Neural progenitor cell (in vitro differentiated cells): ENCODE data around the gene CPXM2. TPM values are rescaled to one million over a fixed set of nuclear protein-coding genes. Genes with fewer than 3 reads are reported as not detected.

ENCODE experiments used
- DNase-seq: peaks from one replicate; pipeline ENCODE4 v3.0.0-alpha.2; 2016; ENCODE audit warnings: low spot score
- H2AFZ ChIP-seq: fragments of 200-600 bp; sonication (generic); replicated peaks from 2 replicates; pipeline ENCODE4 v1.6.1; 2016; ENCODE audit warnings: antibody characterized with exemption
- H3F3A ChIP-seq: fragments of 200-600 bp; sonication (generic); 2 replicates; pipeline ENCODE4 v1.6.1; 2016; ENCODE audit warnings: antibody characterized with exemption, low read depth
- H3K27ac ChIP-seq: fragments of 200-600 bp; sonication (generic); 2 replicates; pipeline ENCODE4 v1.5.1; 2016; ENCODE audit warnings: mild to moderate bottlenecking
- H3K27me3 ChIP-seq: fragments of 200-600 bp; sonication (generic); 2 replicates; pipeline ENCODE4 v1.6.1; 2016; ENCODE audit warnings: mild to moderate bottlenecking, moderate library complexity
- H3K36me3 ChIP-seq: fragments of 200-600 bp; sonication (generic); 2 replicates; pipeline ENCODE4 v1.5.1; 2016
- H3K4me1 ChIP-seq: fragments of 200-600 bp; sonication (generic); 2 replicates; pipeline ENCODE4 v1.6.1; 2016; ENCODE audit warnings: mixed run types
- H3K4me2 ChIP-seq: fragments of 200-600 bp; sonication (generic); 2 replicates; pipeline ENCODE4 v1.6.1; 2016
- H3K4me3 ChIP-seq: fragments of 200-600 bp; sonication (generic); 2 replicates; pipeline ENCODE4 v1.5.1; 2016
- H3K79me2 ChIP-seq: fragments of 200-600 bp; sonication (generic); 2 replicates; pipeline ENCODE4 v1.6.1; 2016; ENCODE audit warnings: low read depth
- H3K9ac ChIP-seq: fragments of 200-600 bp; sonication (generic); 2 replicates; pipeline ENCODE4 v1.6.1; 2016
- H3K9me3 ChIP-seq: fragments of 200-600 bp; sonication (generic); 2 replicates; pipeline ENCODE4 v1.5.1; 2016; ENCODE audit warnings: low read depth
- H4K20me1 ChIP-seq: fragments of 200-600 bp; sonication (generic); 2 replicates; pipeline ENCODE4 v1.6.1; 2016; ENCODE audit warnings: low read depth
- H3K27ac Mint-ChIP-seq: 3 replicates; pipeline ENCODE4 v1.8.0; 2021; ENCODE audit warnings: mixed read lengths
- H3K27me3 Mint-ChIP-seq: 2 replicates; pipeline ENCODE4 v1.8.0; 2022; ENCODE audit warnings: low read depth, mild to moderate bottlenecking, inconsistent platforms, moderate library complexity, mixed read lengths; ENCODE audit not compliant: insufficient read depth
- H3K36me3 Mint-ChIP-seq: 3 replicates; pipeline ENCODE4 v1.8.0; 2021; ENCODE audit warnings: mixed read lengths
- H3K4me1 Mint-ChIP-seq: 3 replicates; pipeline ENCODE4 v1.8.0; 2021; ENCODE audit warnings: mixed read lengths
- H3K4me3 Mint-ChIP-seq: 3 replicates; pipeline ENCODE4 v1.8.0; 2021; ENCODE audit warnings: mild to moderate bottlenecking, moderate library complexity, mixed read lengths
- H3K9me3 Mint-ChIP-seq: 3 replicates; pipeline ENCODE4 v1.8.0; 2020; ENCODE audit warnings: mixed read lengths
- EZH2 ChIP-seq: fragments of 200-600 bp; sonication (generic); IDR thresholded peaks from 2 replicates; pipeline ENCODE4 v1.6.1; 2017; ENCODE audit warnings: antibody characterized with exemption, mild to moderate bottlenecking, moderate library complexity
- EZH2phosphoT487 ChIP-seq: fragments of 200-600 bp; sonication (generic); IDR thresholded peaks from 2 replicates; pipeline ENCODE4 v1.6.1; 2017; ENCODE audit warnings: antibody characterized with exemption
- total RNA-seq: library from RNA; depleted of rRNA; stranded (reverse); fragments of >200 nt; gene quantifications from 2 replicates; pipeline ENCODE4 v1.2.3, GENCODE V29; 2015; ENCODE audit warnings: low replicate concordance
- TF ChIP-seq, protein P1 (sequence below): fragments of 200-600 bp; sonication (generic); IDR thresholded peaks from 2 replicates; pipeline ENCODE4 v1.5.1; 2017; ENCODE audit warnings: antibody characterized with exemption, mild to moderate bottlenecking

CPXM2 gene
- total RNA-seq, 1 donor from 2014 or later = not detected

DNA sequence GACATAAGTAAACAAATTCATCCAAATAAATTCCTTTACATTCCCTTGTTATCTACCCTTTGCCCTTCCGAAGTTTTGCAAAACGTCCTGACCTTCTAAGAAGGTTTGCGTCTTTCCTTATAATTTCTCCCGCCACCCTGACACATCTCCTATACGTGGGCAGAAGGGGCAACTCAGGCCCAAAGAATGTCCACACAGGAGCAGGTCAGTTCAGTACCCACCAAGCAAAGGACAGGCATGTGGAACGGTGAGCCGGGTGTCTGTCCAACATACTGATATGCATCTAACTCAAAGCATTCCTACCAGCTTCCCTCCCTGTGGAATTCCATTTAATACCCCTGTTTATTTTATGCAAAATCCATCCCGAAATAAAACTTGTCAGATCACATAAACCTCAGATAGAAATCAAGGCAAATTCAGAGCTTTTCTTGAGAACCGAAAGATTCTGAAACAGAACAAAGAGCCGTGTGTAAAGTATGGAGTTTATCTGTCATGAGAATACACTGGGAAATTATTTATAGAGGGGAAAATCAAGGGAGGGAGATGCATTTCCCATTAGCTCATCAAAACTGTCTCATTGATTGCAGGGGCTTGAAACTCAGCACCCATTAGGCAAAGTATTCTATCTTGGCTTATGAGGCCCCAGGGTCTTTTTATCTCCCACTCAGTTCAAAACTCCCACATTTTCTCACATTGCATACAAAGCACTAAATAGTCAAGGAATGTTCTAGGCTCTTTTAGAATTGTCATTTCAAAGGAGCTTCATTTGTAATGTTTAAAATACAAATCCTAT is 140.1 kb downstream of the CPXM2 start:
- H4K20me1 ChIP-seq = no peaks in the 10 kb centered on the region
- no peaks in the 10 kb centered on the region for H3K27me3 ChIP-seq
- H3K4me2 ChIP-seq = no peak overlapping the region
- no peak overlapping the region for H2AFZ ChIP-seq
- no peaks in the 10 kb centered on the region for H3K9me3 Mint-ChIP-seq
- H3K36me3 ChIP-seq = no peaks in the 10 kb centered on the region
- H3K36me3 Mint-ChIP-seq = no peaks in the 10 kb centered on the region
- no peak overlapping the region for H3K27ac Mint-ChIP-seq
- no peak overlapping the region for H3K4me3 Mint-ChIP-seq
- no peaks in the 10 kb centered on the region for H3F3A ChIP-seq
- H3K4me1 Mint-ChIP-seq = peaks cover 14% of the 10 kb centered on the region
- no peaks in the 10 kb centered on the region for H3K9me3 ChIP-seq
- H3K4me1 ChIP-seq = peaks cover 2% of the 10 kb centered on the region
- no peaks in the 10 kb centered on the region for H3K79me2 ChIP-seq
- H3K9ac ChIP-seq = no peak overlapping the region
- H3K4me3 ChIP-seq = no peak overlapping the region
- no peak for DNase-seq
- H3K27ac ChIP-seq = no peak overlapping the region
- H3K27me3 Mint-ChIP-seq = peaks cover 2% of the 10 kb centered on the region
- TF ChIP-seq EZH2 (no peak), EZH2phosphoT487 (no peak)
- TF ChIP-seq, protein P1, sequence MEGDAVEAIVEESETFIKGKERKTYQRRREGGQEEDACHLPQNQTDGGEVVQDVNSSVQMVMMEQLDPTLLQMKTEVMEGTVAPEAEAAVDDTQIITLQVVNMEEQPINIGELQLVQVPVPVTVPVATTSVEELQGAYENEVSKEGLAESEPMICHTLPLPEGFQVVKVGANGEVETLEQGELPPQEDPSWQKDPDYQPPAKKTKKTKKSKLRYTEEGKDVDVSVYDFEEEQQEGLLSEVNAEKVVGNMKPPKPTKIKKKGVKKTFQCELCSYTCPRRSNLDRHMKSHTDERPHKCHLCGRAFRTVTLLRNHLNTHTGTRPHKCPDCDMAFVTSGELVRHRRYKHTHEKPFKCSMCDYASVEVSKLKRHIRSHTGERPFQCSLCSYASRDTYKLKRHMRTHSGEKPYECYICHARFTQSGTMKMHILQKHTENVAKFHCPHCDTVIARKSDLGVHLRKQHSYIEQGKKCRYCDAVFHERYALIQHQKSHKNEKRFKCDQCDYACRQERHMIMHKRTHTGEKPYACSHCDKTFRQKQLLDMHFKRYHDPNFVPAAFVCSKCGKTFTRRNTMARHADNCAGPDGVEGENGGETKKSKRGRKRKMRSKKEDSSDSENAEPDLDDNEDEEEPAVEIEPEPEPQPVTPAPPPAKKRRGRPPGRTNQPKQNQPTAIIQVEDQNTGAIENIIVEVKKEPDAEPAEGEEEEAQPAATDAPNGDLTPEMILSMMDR = no peak

DNA sequence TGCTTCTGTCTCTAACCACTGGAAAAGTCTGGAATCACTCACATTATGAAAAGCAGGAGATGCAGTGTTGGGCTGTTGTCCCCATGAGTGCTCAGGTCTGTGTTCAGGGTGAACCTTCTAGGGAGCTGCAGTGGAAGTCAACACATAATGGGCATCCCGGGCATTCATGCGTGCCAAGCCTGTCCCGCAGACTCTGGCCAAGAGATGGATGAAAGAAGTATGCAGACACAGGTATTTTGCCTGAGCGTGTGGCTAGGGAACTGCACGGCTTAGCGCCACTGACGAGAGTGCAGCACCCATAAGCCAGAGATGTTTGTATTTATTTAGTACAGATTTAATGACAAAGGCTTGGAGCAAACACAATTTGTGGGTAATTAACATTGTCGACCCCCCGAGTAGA is 140.7 kb downstream of the CPXM2 start:
- H3K4me1 ChIP-seq = peaks cover 5% of the 10 kb centered on the region
- H3K9me3 Mint-ChIP-seq = no peaks in the 10 kb centered on the region

DNA sequence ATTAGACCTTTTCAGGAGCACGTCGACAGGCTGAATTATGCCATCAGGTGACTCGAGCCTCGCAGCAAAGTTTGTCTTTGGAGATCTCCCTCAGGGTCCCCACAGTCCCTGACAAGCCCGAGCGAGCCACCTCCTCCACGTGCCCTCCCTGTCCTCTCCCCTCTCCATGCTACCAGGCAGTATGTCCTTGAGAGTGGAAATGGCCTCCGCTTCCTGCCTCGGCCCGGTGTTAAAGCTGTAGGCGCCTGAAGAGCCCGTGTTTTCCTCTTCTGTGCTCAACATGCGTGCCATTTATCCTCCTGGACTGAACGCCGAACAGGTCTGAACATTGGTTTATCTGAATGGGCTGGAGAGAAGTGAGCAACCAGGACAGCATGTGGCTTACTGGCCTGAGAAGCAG is 142.9 kb downstream of the CPXM2 start:
- Histone ChIP-seq H3K4me3 (no peak overlapping the region), H3K79me2 (no peaks in the 10 kb centered on the region), H3K36me3 (no peaks in the 10 kb centered on the region), H3K9ac (no peak overlapping the region), H3K27ac (no peak overlapping the region), H3K4me2 (no peak overlapping the region), H3F3A (no peaks in the 10 kb centered on the region), H3K9me3 (no peaks in the 10 kb centered on the region), H3K4me1 (peaks cover 5% of the 10 kb centered on the region), H2AFZ (no peak overlapping the region), H3K27me3 (no peaks in the 10 kb centered on the region), H4K20me1 (no peaks in the 10 kb centered on the region)
- Mint-ChIP-seq H3K9me3 (no peaks in the 10 kb centered on the region), H3K27me3 (peaks cover 2% of the 10 kb centered on the region), H3K36me3 (no peaks in the 10 kb centered on the region), H3K4me1 (peaks cover 11% of the 10 kb centered on the region), H3K4me3 (no peak overlapping the region), H3K27ac (no peak overlapping the region)
- TF ChIP-seq, protein P1 = no peak
- TF ChIP-seq EZH2 (no peak), EZH2phosphoT487 (no peak)
- DNase-seq = no peak

More for the DNA sequence above, 140.7 kb downstream of the CPXM2 start:
- no peaks in the 10 kb centered on the region for H3F3A ChIP-seq
- no peaks in the 10 kb centered on the region for H4K20me1 ChIP-seq
- H3K4me2 ChIP-seq = no peak overlapping the region
- no peak overlapping the region for H2AFZ ChIP-seq
- H3K27ac ChIP-seq = no peak overlapping the region
- H3K9me3 ChIP-seq = no peaks in the 10 kb centered on the region
- H3K27ac Mint-ChIP-seq = no peak overlapping the region
- H3K4me1 Mint-ChIP-seq = peaks cover 14% of the 10 kb centered on the region
- H3K4me3 ChIP-seq = no peak overlapping the region
- no peak overlapping the region for H3K4me3 Mint-ChIP-seq
- no peak overlapping the region for H3K9ac ChIP-seq
- no peaks in the 10 kb centered on the region for H3K79me2 ChIP-seq
- H3K27me3 ChIP-seq = no peaks in the 10 kb centered on the region
- H3K36me3 Mint-ChIP-seq = no peaks in the 10 kb centered on the region
- H3K36me3 ChIP-seq = no peaks in the 10 kb centered on the region
- DNase-seq = no peak
- TF ChIP-seq EZH2 = no peak
- peaks cover 2% of the 10 kb centered on the region for H3K27me3 Mint-ChIP-seq

DNA sequence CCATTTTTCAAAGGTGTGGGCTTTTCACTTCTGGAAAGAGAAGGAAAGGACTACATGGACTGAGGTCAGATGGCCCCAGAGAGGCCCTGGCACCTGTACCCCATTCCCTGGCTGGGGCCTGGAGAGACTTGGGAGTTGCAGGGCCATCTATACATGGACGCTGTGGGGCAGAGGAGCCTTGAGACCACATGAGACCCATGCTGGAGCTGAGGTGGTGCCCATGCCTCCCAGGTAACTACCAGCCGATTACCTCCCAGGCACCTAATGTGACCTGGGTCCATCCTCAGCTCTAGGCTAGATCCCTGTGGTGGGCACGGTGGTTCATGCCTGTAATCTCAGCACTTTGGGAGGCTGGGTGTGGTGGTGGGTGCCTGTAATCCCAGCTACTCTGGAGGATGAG is 144.2 kb downstream of the CPXM2 start:
- H3K79me2 ChIP-seq = no peaks in the 10 kb centered on the region
- no peak overlapping the region for H3K4me2 ChIP-seq
- H3K36me3 Mint-ChIP-seq = no peaks in the 10 kb centered on the region
- H3K27me3 Mint-ChIP-seq = peaks cover 2% of the 10 kb centered on the region
- H3K9ac ChIP-seq = no peak overlapping the region
- no peak overlapping the region for H3K4me3 Mint-ChIP-seq
- no peaks in the 10 kb centered on the region for H3K9me3 Mint-ChIP-seq
- H4K20me1 ChIP-seq = no peaks in the 10 kb centered on the region
- no peaks in the 10 kb centered on the region for H3K27me3 ChIP-seq
- no peak overlapping the region for H3K27ac ChIP-seq
- H3K27ac Mint-ChIP-seq = no peak overlapping the region
- no peaks in the 10 kb centered on the region for H3K9me3 ChIP-seq
- TF ChIP-seq, protein P1 = no peak
- TF ChIP-seq EZH2phosphoT487 (no peak), EZH2 (no peak)
- peaks cover 5% of the 10 kb centered on the region for H3K4me1 ChIP-seq
- no peak overlapping the region for H3K4me3 ChIP-seq
- no peaks in the 10 kb centered on the region for H3F3A ChIP-seq
- peaks cover 11% of the 10 kb centered on the region for H3K4me1 Mint-ChIP-seq
- no peaks in the 10 kb centered on the region for H3K36me3 ChIP-seq
- no peak overlapping the region for H2AFZ ChIP-seq
- DNase-seq = no peak
